22Rv1 (cell line): Measurements from ENCODE around the gene SRL.

ENCODE experiments used
- ZFX ChIP-seq: fragments of 450-650 bp; IDR thresholded peaks from 2 replicates; pipeline ENCODE4 v1.6.1; 2017; ENCODE audit warnings: antibody characterized with exemption, borderline replicate concordance
- TF ChIP-seq, protein P1 (sequence below): fragments of 450-650 bp; IDR thresholded peaks from 2 replicates; pipeline ENCODE4 v1.5.1; 2017; ENCODE audit warnings: mild to moderate bottlenecking

GRCh38 chr16:4257646-4258556, 16.0 kb upstream of the SRL start:
- TF ChIP-seq, protein P1, sequence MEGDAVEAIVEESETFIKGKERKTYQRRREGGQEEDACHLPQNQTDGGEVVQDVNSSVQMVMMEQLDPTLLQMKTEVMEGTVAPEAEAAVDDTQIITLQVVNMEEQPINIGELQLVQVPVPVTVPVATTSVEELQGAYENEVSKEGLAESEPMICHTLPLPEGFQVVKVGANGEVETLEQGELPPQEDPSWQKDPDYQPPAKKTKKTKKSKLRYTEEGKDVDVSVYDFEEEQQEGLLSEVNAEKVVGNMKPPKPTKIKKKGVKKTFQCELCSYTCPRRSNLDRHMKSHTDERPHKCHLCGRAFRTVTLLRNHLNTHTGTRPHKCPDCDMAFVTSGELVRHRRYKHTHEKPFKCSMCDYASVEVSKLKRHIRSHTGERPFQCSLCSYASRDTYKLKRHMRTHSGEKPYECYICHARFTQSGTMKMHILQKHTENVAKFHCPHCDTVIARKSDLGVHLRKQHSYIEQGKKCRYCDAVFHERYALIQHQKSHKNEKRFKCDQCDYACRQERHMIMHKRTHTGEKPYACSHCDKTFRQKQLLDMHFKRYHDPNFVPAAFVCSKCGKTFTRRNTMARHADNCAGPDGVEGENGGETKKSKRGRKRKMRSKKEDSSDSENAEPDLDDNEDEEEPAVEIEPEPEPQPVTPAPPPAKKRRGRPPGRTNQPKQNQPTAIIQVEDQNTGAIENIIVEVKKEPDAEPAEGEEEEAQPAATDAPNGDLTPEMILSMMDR = no peak
- TF ChIP-seq ZFX = no peak
